Activated naive CD8-positive, alpha-beta T cell treated with anti-CD3 and anti-CD28 coated beads for 36 hours (primary cell): ENCODE measurements around the gene SNX2. TPM values are rescaled to one million over a fixed set of nuclear protein-coding genes. Genes with fewer than 3 reads are reported as not detected.

Experiments used
- total RNA-seq, 2 experiments: library from RNA; stranded (reverse); gene quantifications; one replicate each; pipeline ENCODE4 v1.2.3, GENCODE V29; 2021

SNX2 gene
- total RNA-seq, 2 experiments from 2014 or later, result 40.6 to 41.9 TPM

Other genes with a start within 250 kb of the SNX2 start
- gene SNX24, start 70.5 kb downstream of the SNX2 start, total RNA-seq, result 1 to 10 TPM; 1.0 to 1.4 TPM